Heart left ventricle (tissue), 16 donors: ENCODE data around the gene HIVEP2. TPM values are rescaled to one million over a fixed set of nuclear protein-coding genes. Genes with fewer than 3 reads are reported as not detected.
A peak's percentile ranks its signal among the peaks of the same experiment; 100 is the strongest.

Experiments used
- ATAC-seq, 4 donors: fragments of 200-7000 bp; cut with Tn5 transposase; one replicate each; pipeline ENCODE4 v1.9.1; 2020 to 2022; ENCODE audit warnings: moderate library complexity in 4 of 4, mild to moderate bottlenecking in 3 of 4, moderate number of reproducible peaks in 1 of 4
- DNase-seq, 5 donors: peaks; one replicate each; pipeline ENCODE4 v3.0.0-alpha.2; 2020
- H3K27ac ChIP-seq, 12 donors: fragments of 200-600 bp; sonication (generic) in 4 of 12; one replicate each; pipeline versions ENCODE4 v1.5.0 to v1.8.0; 2016 to 2022; ENCODE audit warnings: mild to moderate bottlenecking in 2 of 12
- H3K27me3 ChIP-seq, 9 donors: fragments of 200-600 bp; sonication (generic) in 2 of 9; one replicate each; pipeline versions ENCODE4 v1.5.1 to v1.8.0; 2016 to 2022; ENCODE audit warnings: mild to moderate bottlenecking in 3 of 9
- H3K36me3 ChIP-seq, 9 donors: fragments of 200-600 bp; sonication (generic) in 2 of 9; one replicate each; pipeline versions ENCODE4 v1.5.0 to v1.8.0; 2018 to 2022; ENCODE audit warnings: mild to moderate bottlenecking in 2 of 9
- H3K4me1 ChIP-seq, 12 donors: fragments of 200-600 bp; sonication (generic) in 4 of 12; one replicate each; pipeline versions ENCODE4 v1.5.0 to v1.8.0; 2016 to 2022; ENCODE audit warnings: mild to moderate bottlenecking in 3 of 12
- H3K4me3 ChIP-seq, 12 donors: fragments of 200-600 bp; sonication (generic) in 4 of 12; one replicate each; pipeline versions ENCODE4 v1.5.0 to v1.8.0; 2017 to 2022; ENCODE audit warnings: mild to moderate bottlenecking in 9 of 12, moderate library complexity in 4 of 12
- H3K9me3 ChIP-seq, 12 donors: fragments of 200-600 bp; sonication (generic) in 4 of 12; one replicate each; pipeline versions ENCODE4 v1.5.0 to v1.8.0; 2016 to 2022; ENCODE audit warnings: mild to moderate bottlenecking in 1 of 12
- POLR2A ChIP-seq, 2 donors: fragments of 450-650 bp; IDR thresholded peaks; one replicate each; pipeline ENCODE4 v1.6.1; 2017; ENCODE audit warnings: antibody characterized with exemption in 2 of 2, mild to moderate bottlenecking in 2 of 2, moderate library complexity in 2 of 2
- WGBS, 4 donors: extraction: QIAGEN DNeasy Blood & Tissue Kit in 2 of 4; methylation state at CpG; one replicate each; pipeline versions ENCODE4 v1.1.5 to v1.1.7; 2013 to 2018; 5-methylcytosine and 5-hydroxymethylcytosine counted together
- intact Hi-C, 10 donors: fragments of 100-400 bp; cut with DNase I; formaldehyde crosslinking; loops; one replicate each; pipeline versions ENCODE4 v1.11.1 to v1.14.2; 2022
- polyA plus RNA-seq, 2 donors: library from polyadenylated mRNA; stranded (reverse); fragments of 200-250 nt; gene quantifications; one replicate each; pipeline ENCODE4 v1.2.3, GENCODE V29; 2013
- total RNA-seq, 9 donors: library from RNA; depleted of rRNA in 2 of 9; stranded (reverse); fragments of >200 nt in 2 of 9; fragmentation: NEBNext Ultra II Directional in 3 of 9; extraction: Animal tissue kit (Norgen Biotek cat#: 25700) in 3 of 9; gene quantifications; one replicate each; pipeline versions ENCODE4 v1.1.0 to v1.2.4, GENCODE V29; 2016 to 2023
- TF ChIP-seq, protein P1 (sequence below), 12 donors: fragments of 200-600 bp; sonication (generic) in 4 of 12; IDR thresholded peaks; one replicate each; pipeline versions ENCODE4 v1.5.0 to v1.8.0; 2018 to 2022; ENCODE audit warnings: antibody characterized with exemption in 12 of 12, mild to moderate bottlenecking in 5 of 12
- donor health status: ischemic (EF 13 %, LVEDD 7.1; RV severe dilation, severe dysfunction).
- donor health status: healthy with polysubstance abuse.
- donor health status: DM: no; HTN: yes; CAD: no.
- donor health status: DM: no; HTN: no; CAD: no.
- donor health status: ischemic (EF 25% LVEDD 6.9; RV normal size, moderate dysfunction).
- donor health status: ischemic (EF 25% LVEDD 5.7; RV mildly dilated, moderate dysfunction).
- donor health status: healthy.
- donor health status: DM: yes; HTN: yes; CAD: no.
- donor health status: ischemic (EF 35%, LVEDD 5.7; RV mildly dilated, moderate dysfunction).
- donor health status: nonischemic (EF 11% LVEDD 7.7; RV severe dilation, severe dysfunction).
- donor health status: DM: yes; HTN: yes; CAD: no.
- donor health status: PGD.
- donor health status: ischemic (EF 29% LVEDD 5.4; RV normal size, mild dysfunction).
- donor health status: nonischemic (EF 23%, LVEDD 6.1; RV moderate dilation, normal function).

HIVEP2 gene
- total and polyA plus RNA-seq, 11 donors = 2.7 to 31.2 (median 20.4) TPM

DNA sequence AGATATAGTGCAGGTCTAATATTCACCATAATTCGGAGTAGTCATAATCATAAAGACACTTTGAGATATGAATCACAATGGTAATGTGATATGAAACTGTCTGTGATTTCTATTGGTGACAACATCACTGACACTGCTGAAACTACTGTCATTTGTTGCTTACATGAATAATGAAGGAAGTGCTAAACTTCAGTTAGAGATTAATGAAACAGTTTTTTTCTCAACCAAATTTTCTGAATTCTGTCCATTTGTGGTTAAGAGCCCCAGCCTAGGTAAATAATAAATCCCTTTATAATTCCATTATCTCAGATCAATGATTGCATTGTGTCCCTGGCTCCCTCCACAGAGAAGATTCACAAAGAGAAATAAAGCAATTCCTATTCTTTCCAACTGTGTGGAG, 122.6 kb downstream of the HIVEP2 start:
- H3K4me1 ChIP-seq = peaks cover 6 to 71% (median 56%) of the 10 kb centered on the region in 12 donors

DNA sequence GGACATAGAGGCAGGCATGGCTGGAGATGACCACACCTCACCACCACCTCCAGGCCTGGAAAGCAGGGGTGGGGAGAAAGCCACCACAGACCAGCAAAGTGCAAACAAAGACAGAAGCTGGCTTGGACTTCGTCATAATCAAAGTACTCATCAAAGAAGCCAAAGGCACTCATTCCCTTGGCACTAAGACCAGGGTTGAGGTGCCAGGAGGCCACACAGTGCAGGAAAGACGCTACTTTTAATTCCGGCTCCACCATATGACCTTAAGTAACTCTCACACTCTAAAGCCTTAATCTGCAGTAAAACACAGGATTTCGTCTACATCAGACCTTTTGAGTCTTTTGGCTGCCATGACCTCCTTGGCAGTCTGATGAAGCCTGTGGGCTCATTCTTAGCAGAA, 123.1 kb downstream of the HIVEP2 start:
- TF ChIP-seq POLR2A (IDR thresholded peaks at IDR 0.05) = no peak
- TF ChIP-seq, protein P1, sequence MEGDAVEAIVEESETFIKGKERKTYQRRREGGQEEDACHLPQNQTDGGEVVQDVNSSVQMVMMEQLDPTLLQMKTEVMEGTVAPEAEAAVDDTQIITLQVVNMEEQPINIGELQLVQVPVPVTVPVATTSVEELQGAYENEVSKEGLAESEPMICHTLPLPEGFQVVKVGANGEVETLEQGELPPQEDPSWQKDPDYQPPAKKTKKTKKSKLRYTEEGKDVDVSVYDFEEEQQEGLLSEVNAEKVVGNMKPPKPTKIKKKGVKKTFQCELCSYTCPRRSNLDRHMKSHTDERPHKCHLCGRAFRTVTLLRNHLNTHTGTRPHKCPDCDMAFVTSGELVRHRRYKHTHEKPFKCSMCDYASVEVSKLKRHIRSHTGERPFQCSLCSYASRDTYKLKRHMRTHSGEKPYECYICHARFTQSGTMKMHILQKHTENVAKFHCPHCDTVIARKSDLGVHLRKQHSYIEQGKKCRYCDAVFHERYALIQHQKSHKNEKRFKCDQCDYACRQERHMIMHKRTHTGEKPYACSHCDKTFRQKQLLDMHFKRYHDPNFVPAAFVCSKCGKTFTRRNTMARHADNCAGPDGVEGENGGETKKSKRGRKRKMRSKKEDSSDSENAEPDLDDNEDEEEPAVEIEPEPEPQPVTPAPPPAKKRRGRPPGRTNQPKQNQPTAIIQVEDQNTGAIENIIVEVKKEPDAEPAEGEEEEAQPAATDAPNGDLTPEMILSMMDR (IDR thresholded peaks at IDR 0.05) = no peak
- 22 to 44% (median 25%) methylated on average over 4 of the region's 4 CpGs for WGBS, 4 donors
- Histone ChIP-seq H3K27ac (peak overlapping the region in 2 of 12 donors; percentile 16 to 18), H3K4me1 (peaks cover 5 to 66% (median 52%) of the 10 kb centered on the region in 12 donors), H3K27me3 (no peaks in the 10 kb centered on the region), H3K36me3 (no peaks in the 10 kb centered on the region), H3K9me3 (no peaks in the 10 kb centered on the region), H3K4me3 (peak overlapping the region in 1 of 12 donors; percentile 0)
- intact Hi-C loops = loop anchor here in 4 of 10 donors (2.0 to 10.0 kb wide), 4 partner anchors 63 to 127 kb away; partner anchors contain the start of gene HIVEP2 (in 1 of the 4)
- DNase-seq = peak in 2 of 5 donors; percentile 22 to 27
- peak; percentile 22 to 87 (median 47) for ATAC-seq

More for the DNA sequence above, 122.6 kb downstream of the HIVEP2 start:
- no peak for ATAC-seq
- H3K9me3 ChIP-seq = no peaks in the 10 kb centered on the region
- no peaks in the 10 kb centered on the region for H3K27me3 ChIP-seq
- no peaks in the 10 kb centered on the region for H3K36me3 ChIP-seq
- WGBS, 4 donors = 83 to 93% (median 89%) methylated on average over 1 of the region's 1 CpG
- no peak for TF ChIP-seq POLR2A (IDR thresholded peaks at IDR 0.05)
- TF ChIP-seq, protein P1 (IDR thresholded peaks at IDR 0.05) = no peak
- peak overlapping the region in 2 of 12 donors; percentile 16 to 18 for H3K27ac ChIP-seq
- intact Hi-C loops = loop anchor here in 3 of 10 donors (5.0 to 10.0 kb wide), 3 partner anchors 62 to 128 kb away; partner anchors contain the start of gene HIVEP2 (in 1 of the 3)
- peak overlapping the region in 1 of 12 donors; percentile 0 for H3K4me3 ChIP-seq
- DNase-seq = no peak

DNA sequence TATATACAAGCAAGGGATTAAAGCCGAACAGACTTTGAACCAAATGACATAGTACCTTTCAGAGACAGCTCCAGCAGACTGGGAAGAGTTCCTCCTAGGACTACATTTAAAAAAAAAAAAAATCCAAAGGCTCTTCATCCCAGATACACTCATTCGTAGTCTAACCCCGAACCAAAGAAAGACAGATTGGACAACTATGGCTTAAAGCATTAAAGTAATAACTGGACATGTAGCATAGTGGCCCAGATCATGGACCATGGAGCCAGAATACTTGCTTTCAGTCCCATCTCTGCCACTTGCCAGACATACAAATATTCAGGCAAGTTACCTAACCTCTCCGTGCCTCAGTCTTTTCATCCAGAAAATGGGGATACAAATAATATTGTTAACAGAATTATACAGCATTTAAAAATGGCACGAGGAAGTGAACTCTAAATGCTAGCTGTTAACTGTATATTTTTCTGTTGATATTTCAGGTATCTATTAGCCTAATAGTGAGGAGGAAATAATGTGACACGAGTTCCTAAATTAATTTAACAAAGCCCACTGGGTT, 123.7 kb downstream of the HIVEP2 start:
- Histone ChIP-seq H3K36me3 (no peaks in the 10 kb centered on the region), H3K9me3 (no peaks in the 10 kb centered on the region), H3K27me3 (no peaks in the 10 kb centered on the region), H3K4me3 (no peak overlapping the region), H3K27ac (peak overlapping the region in 9 of 12 donors; percentile 3 to 80 (median 74)), H3K4me1 (peaks cover 4 to 68% (median 48%) of the 10 kb centered on the region in 12 donors)
- TF ChIP-seq, protein P1 (IDR thresholded peaks at IDR 0.05) = no peak
- no peak for TF ChIP-seq POLR2A (IDR thresholded peaks at IDR 0.05)
- DNase-seq = no peak
- no peak for ATAC-seq
- WGBS, 4 donors = 80 to 83% (median 82%) methylated on average over 6 of the region's 6 CpGs
- intact Hi-C loops = loop anchor here in 4 of 10 donors (2.0 to 10.0 kb wide), 4 partner anchors 64 to 126 kb away; partner anchors contain the start of gene HIVEP2 (in 1 of the 4)

DNA sequence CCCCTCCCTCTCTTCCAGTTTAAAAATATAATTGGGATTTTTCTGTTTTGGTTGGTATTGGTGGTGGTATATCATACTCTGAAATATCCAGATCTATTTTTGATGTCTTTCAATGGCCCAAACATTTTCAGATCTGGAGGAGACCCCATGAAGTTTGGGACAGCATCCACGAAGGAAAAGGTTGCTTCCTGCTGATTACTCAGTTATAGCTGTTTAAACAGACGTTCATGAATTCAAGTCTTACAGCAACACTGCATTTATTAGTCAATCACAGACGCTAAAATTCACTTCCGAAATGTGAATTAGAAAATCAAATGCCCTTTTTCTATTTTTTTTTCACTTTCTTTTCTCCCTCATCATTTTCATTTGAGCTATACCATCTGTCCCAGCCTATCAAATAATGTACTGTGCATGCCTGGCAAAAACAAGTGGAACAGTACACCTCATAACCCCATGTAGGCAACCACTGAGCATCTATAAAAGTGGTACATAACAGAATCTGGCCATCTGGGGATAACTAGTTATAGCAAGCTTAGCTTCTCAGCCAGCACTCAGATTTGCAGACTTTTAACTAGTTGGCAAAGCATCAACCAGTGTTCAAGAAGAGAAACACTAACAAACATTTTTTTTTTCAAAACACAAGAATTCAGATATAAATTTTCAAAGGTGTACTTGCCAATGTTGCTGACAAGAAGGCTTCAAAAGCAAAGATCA, 124.5 kb downstream of the HIVEP2 start:
- DNase-seq = no peak
- Histone ChIP-seq H3K4me3 (peak overlapping the region in 11 of 12 donors; percentile 6 to 56 (median 44)), H3K9me3 (no peaks in the 10 kb centered on the region), H3K4me1 (peaks cover 4 to 74% (median 51%) of the 10 kb centered on the region in 12 donors), H3K36me3 (no peaks in the 10 kb centered on the region), H3K27me3 (no peaks in the 10 kb centered on the region), H3K27ac (peak overlapping the region in 11 of 12 donors; percentile 65 to 86 (median 75))
- peak in 1 of 4 donors; percentile 41 for ATAC-seq
- intact Hi-C loops = loop anchor here in 4 of 10 donors (2.0 to 10.0 kb wide), 4 partner anchors 64 to 127 kb away; partner anchors contain the start of gene HIVEP2 (in 1 of the 4)
- TF ChIP-seq, protein P1 (IDR thresholded peaks at IDR 0.05) = no peak
- no peak for TF ChIP-seq POLR2A (IDR thresholded peaks at IDR 0.05)
- WGBS, 4 donors = 34 to 45% (median 35%) methylated on average over 4 of the region's 4 CpGs
